HepG2 (cell line): ENCODE measurements around the gene RECQL5. TPM values are rescaled to one million over a fixed set of nuclear protein-coding genes. Genes with fewer than 3 reads are reported as not detected.

Experiments
- ATAC-seq: fragments of 200-7000 bp; cut with Tn5 transposase; 3 replicates; pipeline ENCODE4 v1.9.1; 2020; ENCODE audit warnings: mild to moderate bottlenecking, moderate library complexity
- BruUV-seq: library from RNA; stranded (reverse); fragments of 400-500 nt; replicated peaks from 2 replicates; lab custom pipeline; 2021; lab: Mats Ljungman, UMichigan
- CTCF ChIA-PET: fragments of 300-600 bp; formaldehyde crosslinking; extraction: SDS; loops from one replicate; lab custom pipeline; 2021; ENCODE audit warnings: low total read pairs, inconsistent platforms, low intra/inter-chr PET ratio; lab: Yijun Ruan, JAX
- POLR2A ChIA-PET: fragments of 350-600 bp; sonication (Branson Sonifier 250); formaldehyde crosslinking; loops from one replicate; lab custom pipeline; 2020; ENCODE audit warnings: antibody characterized with exemption, inconsistent platforms; lab: Yijun Ruan, JAX
- DNase-seq: peaks from one replicate; pipeline ENCODE4 v3.0.0-alpha.2; 2015; ENCODE audit warnings: low spot score
- FAIRE-seq: peaks from 3 replicates; lab custom pipeline; 2011; peaks lifted over from hg19 to GRCh38; lab: Jason Lieb, UNC
- H2AFZ ChIP-seq: one replicate; pipeline ENCODE4 v1.6.1; 2011; ENCODE audit warnings: low read length, inconsistent platforms
- H3K27ac ChIP-seq: fragments of 300-600 bp; 3 replicates; pipeline ENCODE4 v1.8.0; 2011; ENCODE audit warnings: mixed run types, mild to moderate bottlenecking, mixed read lengths, low read length, inconsistent platforms; ENCODE audit not compliant: insufficient read depth; ENCODE audit errors: extremely low read length
- H3K27me3 ChIP-seq, 2 experiments: fragments of 200-600 bp in 1 of 2; 2 replicates in 1 of 2; 3 replicates in 1 of 2; pipeline versions ENCODE4 v1.6.0 to v1.8.0; 2011; ENCODE audit warnings: low read length in 2 of 2, mild to moderate bottlenecking in 2 of 2, moderate library complexity in 2 of 2, inconsistent platforms in 1 of 2; ENCODE audit not compliant: insufficient read depth in 2 of 2, control insufficient read depth in 1 of 2
- H3K36me3 ChIP-seq, 2 experiments: fragments of 200-600 bp in 1 of 2; replicated peaks in 1 of 2; 2 replicates in 1 of 2; 3 replicates in 1 of 2; pipeline versions ENCODE4 v1.5.1 to v1.8.0; 2011; ENCODE audit warnings: low read length in 2 of 2, inconsistent platforms in 1 of 2; ENCODE audit not compliant: insufficient read depth in 2 of 2, control insufficient read depth in 1 of 2
- H3K4me1 ChIP-seq: 2 replicates; pipeline ENCODE4 v1.5.1; 2012; ENCODE audit warnings: low read length, inconsistent platforms; ENCODE audit not compliant: insufficient read depth
- H3K4me2 ChIP-seq: 2 replicates; pipeline ENCODE4 v1.6.0; 2011; ENCODE audit warnings: low read depth, low read length, inconsistent platforms
- H3K4me3 ChIP-seq, 3 experiments: fragments of 200-600 bp in 1 of 3; sonication (generic), shearing (Covaris generic) in 1 of 3; replicated peaks in 1 of 3; 2 replicates each; pipeline ENCODE4 v1.5.1; 2011 to 2016; ENCODE audit warnings: low read length in 3 of 3, inconsistent platforms in 2 of 3, low read depth in 2 of 3, mild to moderate bottlenecking in 2 of 3, control low read depth in 1 of 3, mixed read lengths in 1 of 3; ENCODE audit not compliant: insufficient read depth in 1 of 3
- H3K79me2 ChIP-seq: one replicate; pipeline ENCODE4 v1.6.1; 2011; ENCODE audit warnings: low read length, inconsistent platforms; ENCODE audit not compliant: insufficient read depth
- H3K9ac ChIP-seq: 2 replicates; pipeline ENCODE4 v1.6.0; 2011; ENCODE audit warnings: mild to moderate bottlenecking, low read depth, low read length, inconsistent platforms; ENCODE audit not compliant: insufficient read depth
- H3K9me3 ChIP-seq: 2 replicates; pipeline ENCODE4 v1.5.1; 2012; ENCODE audit warnings: mild to moderate bottlenecking, low read length
- H4K20me1 ChIP-seq: 2 replicates; pipeline ENCODE4 v1.6.0; 2011; ENCODE audit warnings: inconsistent platforms, mild to moderate bottlenecking, low read length, moderate library complexity; ENCODE audit not compliant: insufficient read depth
- ATF1 ChIP-seq: IDR thresholded peaks from 2 replicates; pipeline ENCODE4 v1.6.1; 2016; ENCODE audit warnings: mild to moderate bottlenecking, control low read depth
- RAD21 ChIP-seq: fragments of 450-650 bp; formaldehyde crosslinking; IDR thresholded peaks from 2 replicates; pipeline ENCODE4 v1.5.0; 2020; ENCODE audit warnings: mild to moderate bottlenecking
- SOX13 ChIP-seq, 3 experiments: fragments of 450-650 bp in 1 of 3; sonication (generic) in 1 of 3; formaldehyde crosslinking in 1 of 3; IDR thresholded peaks in 2 of 3; conservative IDR thresholded peaks in 1 of 3; 2 replicates each; pipeline versions ENCODE4 v1.5.0 to v1.6.1; 2016 to 2020; ENCODE audit warnings: antibody characterized with exemption in 1 of 3, mild to moderate bottlenecking in 1 of 3, missing compliant biosample characterization in 1 of 3, missing genetic modification reagents in 1 of 3, moderate library complexity in 1 of 3
- STAT5B ChIP-seq: sonication (generic); formaldehyde crosslinking; IDR thresholded peaks from 2 replicates; pipeline ENCODE4 v1.4.0; 2020; ENCODE audit warnings: missing genetic modification reagents
- ZBTB42 ChIP-seq: sonication (generic); formaldehyde crosslinking; IDR thresholded peaks from 2 replicates; pipeline ENCODE4 v1.5.0; 2020; ENCODE audit warnings: mild to moderate bottlenecking, missing genetic modification reagents
- ZNF367 ChIP-seq: sonication (generic); formaldehyde crosslinking; IDR thresholded peaks from 2 replicates; pipeline ENCODE4 v1.4.0; 2020; ENCODE audit warnings: missing genetic modification reagents, borderline replicate concordance
- ZNF576 ChIP-seq: sonication (generic); formaldehyde crosslinking; IDR thresholded peaks from 2 replicates; pipeline ENCODE4 v1.4.0; 2020; ENCODE audit warnings: mild to moderate bottlenecking, missing genetic modification reagents
- ZNF644 ChIP-seq: IDR thresholded peaks from 2 replicates; pipeline ENCODE4 v1.6.1; 2016; ENCODE audit warnings: low read depth
- WGBS: methylation state at CpG from one replicate; pipeline ENCODE4 v1.1.6; 2017; ENCODE audit warnings: low lambda C conversion rate; 5-methylcytosine and 5-hydroxymethylcytosine counted together
- in situ Hi-C: cut with HindIII; loops from 2 replicates; pipeline ENCODE4 v1.10.0; 2017; ENCODE audit warnings: low pct_unique_long_range_greater_than_20kb; ENCODE audit not compliant: extremely low pct_ligation_motif_present
- intact Hi-C: fragments of 100-400 bp; cut with micrococcal nuclease; formaldehyde crosslinking; loops from one replicate; pipeline ENCODE4 v1.10.0; 2022; ENCODE audit not compliant: unreplicated experiment
- polyA plus RNA-seq, 8 experiments: library from polyadenylated mRNA; depleted of rRNA in 3 of 8; stranded (reverse) in 7 of 8; unstranded in 1 of 8; fragments of >200 nt; fragmentation: Illumina TruSeq in 4 of 8; extraction: Trizol in 4 of 8; gene quantifications; 2 replicates each; pipeline versions ENCODE4 v1.2.1 to v1.2.3, GENCODE V29; 2011 to 2016; ENCODE audit warnings: low read depth in 4 of 8, missing spikeins in 1 of 8, mixed read lengths in 1 of 8; ENCODE audit not compliant: insufficient read depth in 1 of 8
- total RNA-seq, 5 experiments: library from RNA; depleted of rRNA; stranded (reverse); fragments of >200 nt; fragmentation: Illumina TruSeq; extraction: Trizol; gene quantifications; 2 replicates each; pipeline ENCODE4 v1.2.3, GENCODE V29; 2016; ENCODE audit warnings: low read depth in 1 of 5
- TF ChIP-seq, protein P1 (sequence below): sonication (generic); formaldehyde crosslinking; IDR thresholded peaks from 2 replicates; pipeline ENCODE4 v1.9.0; 2021; ENCODE audit warnings: missing genetic modification reagents, borderline replicate concordance

Gene RECQL5
- total and polyA plus RNA-seq, 2 of the 13 experiments (the other 11 are each of a cell fraction or from before 2014, with no cell fraction given), result 27.7 to 32.0 TPM

- peaks cover 11 to 18% of the 10 kb centered on the region in 2 experiments; a peak in 4 of 5 replicates for H3K36me3 ChIP-seq
- H3K79me2 ChIP-seq, result no peaks in the 10 kb centered on the region
- TF ChIP-seq ATF1 (CRISPR knock-in tag) (no peak), RAD21 (no peak), ZNF644 (CRISPR knock-in tag) (no peak), ZNF576 (CRISPR knock-in tag) (no peak), SOX13 (IDR thresholded peaks at IDR 0.05) (no peak), SOX13 (CRISPR knock-in tag; conservative IDR thresholded peaks at IDR 0.05 in 1 of 2, IDR thresholded peaks at IDR 0.05 in 1 of 2) (no peak), ZBTB42 (CRISPR knock-in tag) (no peak), ZNF367 (CRISPR knock-in tag) (no peak), STAT5B (CRISPR knock-in tag) (no peak)
- TF ChIP-seq, protein P1, sequence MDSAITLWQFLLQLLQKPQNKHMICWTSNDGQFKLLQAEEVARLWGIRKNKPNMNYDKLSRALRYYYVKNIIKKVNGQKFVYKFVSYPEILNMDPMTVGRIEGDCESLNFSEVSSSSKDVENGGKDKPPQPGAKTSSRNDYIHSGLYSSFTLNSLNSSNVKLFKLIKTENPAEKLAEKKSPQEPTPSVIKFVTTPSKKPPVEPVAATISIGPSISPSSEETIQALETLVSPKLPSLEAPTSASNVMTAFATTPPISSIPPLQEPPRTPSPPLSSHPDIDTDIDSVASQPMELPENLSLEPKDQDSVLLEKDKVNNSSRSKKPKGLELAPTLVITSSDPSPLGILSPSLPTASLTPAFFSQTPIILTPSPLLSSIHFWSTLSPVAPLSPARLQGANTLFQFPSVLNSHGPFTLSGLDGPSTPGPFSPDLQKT, result no peak
- intact Hi-C loops, result no loop called here
- peaks cover 4% of the 10 kb centered on the region; the same call in 1 of the 2 replicates for H4K20me1 ChIP-seq
- DNase-seq, result no peak
- no peak for ATAC-seq
- H3K27me3 ChIP-seq, result no peaks in the 10 kb centered on the region
- H3K4me1 ChIP-seq, result peaks cover 19% of the 10 kb centered on the region
- ChIA-PET POLR2A (no interaction called here), CTCF (no interaction called here)
- no peak overlapping the region for H3K4me3 ChIP-seq
- H2AFZ ChIP-seq, result no peak overlapping the region
- no peaks in the 10 kb centered on the region for H3K9me3 ChIP-seq
- BruUV-seq, result no TSS peak
- 93% methylated on average over 15 of the region's 16 CpGs for WGBS
- H3K27ac ChIP-seq, result no peak overlapping the region
- in situ Hi-C loops, result no loop called here
- no peak overlapping the region for H3K9ac ChIP-seq
- no peak for FAIRE-seq
- no peak overlapping the region for H3K4me2 ChIP-seq
Observed at GRCh38 chr17:75635610-75636202, 31.2 kb downstream of the RECQL5 start.
